COLO829 (cell line): Measurements from ENCODE around the gene ZNF683.

Experiments
- DNase-seq: peaks from one replicate; pipeline ENCODE4 v3.0.0; 2012; ENCODE audit warnings: low spot score

ZNF683 gene

DNA sequence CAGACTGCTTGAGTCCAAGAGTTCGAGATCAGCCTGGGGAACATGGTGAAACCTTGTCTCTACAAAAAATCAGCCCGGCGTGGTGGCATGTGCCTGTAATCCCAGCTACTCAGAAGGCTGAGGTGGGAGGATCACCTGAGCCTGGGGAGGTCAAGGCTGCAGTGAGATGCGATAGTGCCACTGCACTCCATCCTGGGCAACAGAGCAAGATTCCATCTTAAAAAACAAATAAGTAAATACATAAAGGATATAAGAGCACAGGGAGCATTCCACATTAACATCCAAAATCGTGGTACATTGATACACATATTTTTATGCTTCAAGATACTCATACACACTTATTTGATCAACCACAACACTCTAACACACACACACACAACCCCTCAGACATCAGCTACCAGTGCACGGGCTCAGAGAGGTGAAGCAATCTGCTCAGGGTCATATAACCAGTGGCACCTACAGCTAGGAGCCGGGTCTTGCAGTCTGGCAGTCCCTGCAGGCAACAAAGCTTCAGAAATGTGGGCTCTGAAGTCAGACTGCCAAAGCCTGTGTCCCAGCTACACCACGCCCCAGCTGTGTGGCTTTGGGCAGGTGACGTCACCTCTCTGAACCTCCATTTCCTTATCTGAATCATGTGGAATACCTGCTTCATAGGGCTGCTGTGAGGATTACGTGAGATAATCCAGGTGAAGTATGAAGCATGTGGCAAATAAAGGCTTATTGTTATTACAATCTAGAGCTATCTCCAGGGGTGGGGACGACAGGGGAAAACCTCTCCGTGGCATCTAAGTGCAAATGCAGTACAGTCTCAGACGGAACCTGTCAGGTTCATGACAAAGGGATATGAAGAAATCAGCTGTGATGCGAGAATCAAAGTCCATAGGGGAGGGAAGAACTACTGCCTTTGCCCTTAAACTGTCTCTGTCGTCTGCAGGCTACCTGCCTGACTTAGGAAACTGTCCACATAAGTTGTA is 13.9 kb downstream of the ZNF683 start:
- DNase-seq = no peak

DNA sequence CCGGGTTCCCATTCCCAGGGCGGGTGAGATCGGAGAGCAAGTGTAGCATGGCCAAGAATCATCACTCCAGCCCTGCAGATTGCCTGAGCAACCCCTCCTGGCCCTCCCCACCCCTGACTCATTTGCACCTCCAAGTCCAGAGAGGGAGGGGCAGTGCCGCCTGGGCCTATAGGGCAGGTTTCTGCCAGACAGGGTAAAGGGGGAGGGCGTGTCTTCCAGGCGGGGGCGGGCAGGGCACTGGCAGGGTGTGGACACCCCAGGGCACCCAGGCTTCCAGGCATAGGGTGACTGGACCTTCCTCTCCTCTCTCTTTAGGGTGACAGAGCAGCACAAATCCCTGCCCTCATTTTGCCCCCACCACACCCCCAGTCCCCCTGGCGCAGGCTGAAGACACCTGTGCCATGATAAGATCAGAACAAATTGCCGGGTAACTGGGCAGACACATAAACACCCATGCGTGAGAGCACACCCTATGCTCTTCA is 15.4 kb downstream of the ZNF683 start:
- no peak for DNase-seq

DNA sequence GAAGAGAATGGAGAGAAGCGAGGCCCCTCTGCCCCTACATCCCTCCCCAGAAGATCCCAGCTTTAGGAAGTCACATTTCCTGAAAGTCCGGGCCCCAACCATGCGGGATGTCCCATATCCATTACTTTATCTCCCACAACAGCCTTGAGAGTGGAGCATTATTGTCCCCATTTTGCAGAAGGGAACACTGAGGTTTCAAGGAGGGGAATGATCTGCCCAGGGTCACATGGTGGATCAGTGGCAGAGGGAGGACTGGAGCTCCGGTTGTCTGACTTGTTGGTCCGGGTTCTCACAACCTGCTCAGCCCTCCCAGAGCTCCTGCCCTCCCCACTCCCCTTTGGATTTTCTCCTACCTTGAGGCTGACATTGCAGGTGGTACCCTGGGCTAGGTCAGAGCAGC is 16.4 kb downstream of the ZNF683 start:
- no peak for DNase-seq

DNA sequence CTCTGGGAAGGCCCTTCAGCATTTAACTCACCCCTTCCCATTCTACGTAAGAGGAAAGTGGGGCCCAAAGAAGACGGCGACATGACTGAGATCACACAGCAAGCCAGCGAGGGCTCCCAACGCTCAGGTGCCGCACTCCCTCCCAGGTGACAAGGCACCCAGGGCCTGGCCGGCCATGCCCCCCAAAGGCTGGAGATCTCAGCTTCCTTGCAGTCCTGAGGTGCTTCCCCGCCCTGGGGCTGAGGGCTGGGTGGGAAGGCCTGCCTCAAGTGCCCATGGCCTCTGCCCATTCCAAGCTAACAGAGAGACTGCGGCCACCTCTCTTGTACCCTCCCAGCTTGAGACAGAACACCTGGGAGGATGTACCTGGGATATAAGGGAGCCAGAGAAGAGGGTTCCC is 17.6 kb downstream of the ZNF683 start:
- DNase-seq = no peak

DNA sequence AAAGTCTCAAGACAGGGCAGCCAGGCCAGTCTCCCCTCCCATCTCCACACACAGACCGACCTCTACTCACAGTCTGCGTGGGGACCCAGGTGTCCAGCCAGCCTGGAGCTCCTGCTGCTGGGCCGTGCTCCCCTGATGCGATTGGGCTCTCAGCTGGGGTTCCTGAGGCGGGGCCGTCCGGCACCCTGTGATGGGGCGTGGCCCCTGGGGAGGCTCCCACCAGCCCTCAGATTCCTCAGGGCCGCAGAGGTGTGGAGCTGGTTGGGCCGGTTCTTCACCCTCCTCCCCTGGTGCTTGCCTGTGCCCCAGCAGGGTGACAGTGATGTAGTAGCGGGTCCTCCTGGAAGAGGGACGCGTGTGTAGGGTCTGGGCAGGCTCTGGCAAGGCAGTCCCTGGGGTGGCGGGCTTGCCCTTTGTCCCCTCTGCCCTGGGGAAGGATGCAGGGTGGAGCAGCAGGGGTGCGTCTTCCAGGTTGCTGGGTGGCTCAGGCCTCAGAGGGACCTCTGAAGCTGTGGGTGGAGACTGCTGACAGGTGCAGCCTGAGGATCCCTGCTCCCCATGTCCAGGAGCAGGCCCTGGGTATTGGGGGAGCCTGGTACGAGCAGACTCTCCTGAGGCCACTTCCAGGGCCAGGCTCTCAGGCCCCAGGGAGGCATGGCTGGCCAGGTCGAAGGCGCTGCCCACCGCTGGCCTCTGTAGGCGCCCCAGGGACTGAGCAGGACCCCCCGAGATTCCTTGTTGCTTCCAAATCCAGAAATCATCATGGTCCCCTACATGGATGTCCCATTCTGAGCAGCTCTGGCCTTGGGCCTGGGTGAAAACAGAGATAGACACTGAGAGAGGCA is 18.4 kb downstream of the ZNF683 start, which contains the start of gene CRYBG2:
Gene CRYBG2 (minus strand): TSS at position 155 of the 845 bp plus-strand sequence. CDS start 7,473 bp downstream, outside the sequence.
- no peak for DNase-seq

DNA sequence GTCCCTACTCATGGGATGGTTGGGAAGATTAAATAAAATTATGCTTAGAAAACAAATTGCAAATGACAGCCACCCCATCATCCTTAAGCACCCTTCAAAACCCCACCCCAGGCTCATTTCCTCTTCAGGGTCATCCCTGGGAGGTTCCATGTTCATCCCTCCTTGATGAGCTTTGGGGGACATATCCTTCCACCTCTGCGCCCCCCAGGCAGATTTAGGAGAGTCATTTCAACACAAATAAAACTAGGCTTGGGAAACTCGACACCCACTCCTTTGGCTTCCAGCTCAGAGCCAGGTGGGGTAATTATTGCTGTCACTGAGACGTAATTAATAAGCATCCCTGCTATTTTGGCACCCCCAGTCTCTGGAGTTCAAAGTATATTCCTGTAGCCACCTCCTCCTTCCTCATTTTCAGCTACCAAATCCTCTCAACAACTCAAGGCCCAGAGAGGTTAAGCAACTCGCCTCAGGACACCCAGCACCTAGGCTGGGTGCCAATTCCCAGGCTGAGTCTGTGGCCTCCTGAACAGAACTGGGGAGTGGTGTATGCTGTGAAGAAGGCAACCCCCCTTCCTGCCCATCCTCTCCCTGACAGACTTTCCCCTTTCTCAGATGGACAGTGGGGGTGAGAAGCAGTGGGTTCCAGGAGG is 19.2 kb downstream of the ZNF683 start:
- no peak for DNase-seq

DNA sequence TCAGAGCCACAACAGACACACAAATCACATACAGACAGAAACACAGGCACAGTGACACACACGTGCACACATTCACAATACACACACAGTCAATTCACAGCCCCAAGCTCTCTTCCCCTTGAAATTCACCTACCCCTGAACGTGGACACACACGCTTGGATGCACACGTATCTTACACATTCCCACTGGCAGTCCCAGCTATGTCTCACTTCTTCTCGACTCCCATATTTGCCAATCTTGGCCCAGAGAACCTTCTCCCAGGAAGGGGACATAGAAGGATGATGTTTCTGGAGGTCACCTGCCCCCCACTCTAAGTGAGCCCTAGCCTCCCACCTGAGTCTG is 20.2 kb downstream of the ZNF683 start:
- DNase-seq = no peak

DNA sequence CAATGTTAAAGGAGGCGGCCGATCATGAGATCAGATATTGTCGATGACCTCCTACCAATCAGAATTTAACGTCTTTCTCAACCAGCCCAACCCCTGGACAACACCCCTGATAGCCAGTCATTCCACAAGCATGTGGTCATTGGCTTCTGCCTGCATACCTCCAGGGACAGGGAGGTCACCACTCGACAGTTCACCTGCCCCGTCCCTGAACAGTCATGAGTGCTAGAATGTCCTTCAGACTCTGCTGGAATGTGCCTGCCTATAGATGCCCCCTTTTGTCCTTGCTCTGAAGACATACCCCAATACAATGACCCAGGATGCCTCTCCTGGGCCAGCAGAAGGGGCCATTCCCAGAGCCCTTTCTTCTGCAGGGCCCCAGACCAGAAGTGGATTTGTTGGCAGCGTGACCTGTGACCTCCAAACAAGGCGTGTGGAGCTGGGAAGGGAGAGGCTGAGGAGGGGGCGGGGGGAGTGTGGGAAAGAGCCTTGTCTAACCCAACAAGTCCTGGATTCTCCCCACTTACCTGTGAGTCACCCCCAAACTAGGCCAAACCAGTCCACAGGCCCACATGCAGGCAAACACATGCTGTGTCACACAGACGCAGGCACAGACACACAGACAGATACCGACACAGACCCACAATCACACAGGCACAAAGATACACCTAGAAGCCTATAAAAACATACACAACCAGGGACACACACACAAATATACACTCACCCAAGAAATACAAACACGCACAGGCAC is 20.8 kb downstream of the ZNF683 start:
- DNase-seq = no peak

DNA sequence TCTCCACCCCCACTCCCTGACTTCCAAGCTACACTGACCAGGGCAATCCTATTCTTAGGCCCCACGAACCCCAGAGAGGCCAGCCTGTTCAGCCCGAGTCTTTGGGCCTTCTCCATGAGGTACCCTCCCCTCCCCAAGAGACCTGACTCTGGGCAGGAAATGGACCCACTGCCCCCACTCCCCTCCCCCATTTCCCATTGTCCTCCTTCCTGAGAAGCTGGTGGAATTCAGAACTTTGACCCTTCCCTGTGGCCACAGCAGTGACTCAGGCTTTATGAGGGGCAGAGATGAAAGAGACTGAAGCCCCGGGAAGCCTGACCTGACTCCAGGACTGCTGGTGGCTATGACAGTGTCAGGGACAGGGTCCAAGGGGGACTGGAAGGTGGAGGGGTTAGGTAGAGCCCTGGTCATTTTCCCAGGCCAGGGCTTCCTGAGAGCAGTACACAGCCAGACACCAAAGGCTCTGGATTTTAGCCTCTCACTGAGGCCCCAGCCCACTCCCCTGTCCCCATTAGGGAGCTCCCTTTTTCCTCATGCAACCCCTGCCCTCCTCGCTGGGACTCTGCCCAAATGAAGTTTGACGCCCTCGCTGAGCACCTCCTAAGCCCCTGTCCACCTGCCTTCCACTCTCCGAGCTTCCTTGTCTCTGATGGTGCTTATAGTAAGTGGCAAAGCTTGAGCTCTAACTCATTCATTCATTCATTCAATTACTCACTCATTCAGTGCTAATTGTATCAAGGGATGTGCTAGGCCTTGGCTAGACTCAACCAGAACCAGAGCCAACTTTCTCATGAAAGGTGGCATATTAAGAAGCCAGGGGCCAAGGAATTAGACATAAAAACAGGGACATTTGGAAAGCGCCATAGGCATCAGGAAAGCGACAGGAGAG is 21.6 kb downstream of the ZNF683 start:
- DNase-seq = no peak

DNA sequence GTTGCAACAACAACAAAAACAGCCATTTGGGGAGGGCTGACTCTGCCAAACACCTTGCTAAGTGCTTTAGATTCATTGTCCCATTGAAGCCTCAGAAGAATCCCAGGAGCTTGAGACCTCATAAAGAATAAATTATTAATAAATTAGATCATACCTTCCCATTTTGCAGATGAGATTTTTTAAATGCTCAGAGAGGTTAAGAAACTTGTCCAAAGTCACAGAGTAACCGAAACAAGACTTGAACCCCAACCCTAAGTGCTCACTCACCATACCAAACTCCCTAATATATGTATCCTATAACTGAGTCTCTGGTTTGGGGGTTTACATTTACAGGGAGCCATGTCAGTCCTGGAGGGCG is 22.2 kb downstream of the ZNF683 start:
- DNase-seq = no peak

DNA sequence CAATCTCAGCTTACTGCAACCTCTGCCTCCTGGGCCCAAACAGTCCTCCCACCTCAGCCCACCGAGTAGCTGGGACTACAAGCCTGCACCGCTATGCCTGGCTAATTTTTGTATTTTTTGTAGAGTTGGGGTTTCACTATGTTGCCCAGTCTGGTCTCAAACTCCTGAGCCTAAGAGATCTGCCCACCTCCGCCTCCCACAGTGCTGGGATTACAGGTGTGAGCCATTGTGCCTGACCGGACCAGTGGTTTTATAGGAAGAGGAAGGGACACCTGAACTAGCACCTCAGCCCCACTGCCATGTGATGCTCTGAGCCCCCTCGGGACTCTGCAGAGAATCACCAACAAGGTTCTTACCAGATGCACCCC is 22.7 kb downstream of the ZNF683 start:
- no peak for DNase-seq

DNA sequence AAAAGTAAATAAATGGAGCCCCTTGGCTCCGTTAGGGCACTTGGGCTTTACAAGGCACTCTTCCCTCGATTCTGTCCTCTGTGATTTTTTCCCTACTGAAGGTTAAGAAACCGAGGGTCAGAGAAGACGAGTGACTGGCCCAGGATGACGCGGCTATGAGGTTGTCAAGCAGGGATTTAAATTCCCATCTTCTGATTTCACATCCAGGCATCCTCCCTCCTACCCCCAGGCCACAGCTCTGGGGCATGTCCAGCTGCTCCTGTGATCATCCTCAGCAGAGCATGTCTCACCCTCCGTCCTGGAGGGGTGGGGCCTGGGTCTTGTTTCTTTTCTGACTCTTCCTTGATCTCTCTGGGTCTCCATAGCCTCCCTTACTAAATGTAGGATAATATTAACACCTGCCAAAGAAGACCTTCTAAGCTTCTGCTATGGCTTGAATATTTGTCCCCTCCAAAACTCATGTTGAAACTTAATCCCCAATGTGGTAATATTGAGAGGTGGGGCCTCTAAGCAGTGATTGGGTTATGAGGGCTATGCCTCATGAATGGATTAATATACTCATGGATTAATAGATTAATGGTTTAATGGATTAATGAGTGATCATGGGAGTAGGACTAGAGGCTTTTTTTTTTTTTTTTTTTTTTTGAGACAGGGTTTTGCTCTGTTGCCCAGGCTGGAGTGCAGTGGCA is 23.2 kb downstream of the ZNF683 start:
- no peak for DNase-seq

DNA sequence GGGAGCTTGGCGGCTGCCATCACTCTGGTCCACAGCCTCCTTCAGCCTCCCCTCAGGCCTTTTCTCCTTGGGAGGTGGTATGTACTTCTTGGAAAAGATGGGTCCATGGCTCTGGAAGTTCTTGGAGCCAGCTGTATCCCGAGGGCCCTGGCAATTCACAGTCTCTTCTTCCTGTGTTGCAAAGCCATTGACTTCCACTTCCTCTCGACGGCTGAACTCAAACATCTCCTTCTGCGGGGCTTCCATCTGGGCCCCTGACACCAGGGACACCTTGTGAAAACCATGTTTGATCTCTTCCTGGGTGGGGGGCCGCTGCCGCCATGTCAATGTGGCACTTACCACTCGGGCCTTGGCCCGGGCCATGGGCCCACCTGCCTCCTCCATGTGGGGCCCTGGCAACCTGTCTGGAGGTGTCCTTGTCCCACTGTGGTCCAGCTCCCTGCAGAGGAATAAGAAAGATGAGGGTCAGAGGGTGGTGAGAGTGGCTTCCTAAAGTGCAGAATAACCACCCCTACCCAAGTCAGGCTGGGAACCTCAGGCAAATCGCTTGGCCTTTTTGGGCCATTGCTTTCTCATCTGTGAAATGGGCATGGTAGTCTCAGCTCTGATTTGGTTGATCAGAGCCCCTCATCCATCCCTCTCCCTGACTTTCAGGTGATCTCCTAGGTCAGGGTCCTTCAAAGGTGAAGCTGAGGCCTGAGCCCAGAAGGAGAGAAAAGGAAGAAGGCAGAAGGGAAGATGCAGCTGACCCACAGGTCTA is 26.1 kb downstream of the ZNF683 start:
- no peak for DNase-seq

DNA sequence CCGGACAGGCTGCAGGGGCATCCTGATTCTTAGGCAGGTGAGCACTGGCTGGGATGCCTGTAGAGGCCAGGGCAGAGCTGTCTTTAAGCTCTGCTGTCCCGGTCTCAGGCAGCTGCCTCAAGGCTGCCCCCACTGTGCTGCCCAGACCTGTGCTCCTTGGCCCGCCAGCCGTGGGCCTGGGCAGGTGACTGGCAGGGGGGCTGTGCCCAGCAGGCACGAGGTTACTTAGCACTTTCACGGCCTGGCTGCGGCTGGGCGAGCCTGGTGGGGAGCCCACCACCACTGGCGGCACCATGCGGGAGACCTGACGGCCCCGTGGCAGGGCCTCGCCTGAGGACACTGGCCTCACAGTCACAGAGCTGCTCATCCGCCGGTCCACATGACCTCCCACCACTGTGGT is 26.8 kb downstream of the ZNF683 start:
- DNase-seq = no peak

DNA sequence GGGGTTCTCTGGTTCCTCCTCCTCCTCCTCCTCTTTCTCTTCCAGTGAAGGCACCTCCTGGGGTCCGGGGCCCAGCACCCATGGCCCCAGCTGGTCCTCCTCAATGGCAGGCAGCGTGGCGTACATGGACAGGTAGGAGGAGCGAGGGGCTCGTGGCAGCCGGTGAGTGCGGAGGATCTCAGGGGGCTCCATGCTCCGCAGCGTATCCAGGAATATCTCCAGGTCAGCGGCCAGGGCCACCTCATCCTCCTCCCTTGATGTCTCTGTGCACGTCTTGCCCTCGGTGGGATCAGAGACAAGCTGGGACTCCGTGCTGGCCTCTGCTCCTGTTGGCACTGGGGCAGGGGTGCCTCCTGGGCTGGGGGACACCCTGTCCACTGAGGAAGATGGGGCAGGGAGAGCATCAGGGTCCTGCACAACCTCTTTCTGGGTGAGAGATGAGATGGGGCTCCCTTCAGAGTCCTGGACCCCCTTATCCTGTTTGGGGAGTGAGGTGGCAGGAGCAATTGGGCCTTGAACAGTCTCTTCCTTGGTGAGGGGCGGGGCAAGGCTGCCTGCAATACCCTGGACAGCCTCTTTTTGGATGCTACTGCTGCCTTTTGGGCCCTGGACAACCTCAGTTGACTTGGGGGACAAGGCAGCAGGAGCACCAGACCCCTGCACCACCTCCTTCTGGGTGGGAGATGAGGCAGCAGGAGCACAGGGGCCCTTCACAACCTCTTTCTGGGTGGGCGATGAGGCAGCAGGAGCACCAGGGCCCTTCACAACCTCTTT is 28.2 kb downstream of the ZNF683 start:
- no peak for DNase-seq

DNA sequence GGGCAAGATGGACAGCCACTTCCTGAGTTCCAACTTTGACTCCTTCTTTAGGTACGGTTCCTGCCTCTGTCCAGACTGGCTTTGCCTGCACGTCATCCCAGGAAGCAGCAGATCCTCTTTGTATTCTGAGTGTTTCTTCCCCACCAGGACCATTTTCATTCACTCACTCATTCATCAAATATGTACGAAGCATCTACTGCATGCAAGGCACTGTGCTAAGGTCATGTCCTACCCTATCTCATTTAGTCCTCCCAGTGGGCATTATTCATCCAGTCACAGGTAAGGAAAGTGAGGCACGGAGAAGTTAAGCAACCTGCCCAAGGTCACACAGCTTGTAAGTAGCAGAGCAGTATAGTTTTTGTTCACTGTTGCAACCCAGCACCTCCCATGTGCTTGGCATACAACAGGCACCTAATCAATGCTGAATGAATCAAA is 32.5 kb downstream of the ZNF683 start:
- DNase-seq = no peak

DNA sequence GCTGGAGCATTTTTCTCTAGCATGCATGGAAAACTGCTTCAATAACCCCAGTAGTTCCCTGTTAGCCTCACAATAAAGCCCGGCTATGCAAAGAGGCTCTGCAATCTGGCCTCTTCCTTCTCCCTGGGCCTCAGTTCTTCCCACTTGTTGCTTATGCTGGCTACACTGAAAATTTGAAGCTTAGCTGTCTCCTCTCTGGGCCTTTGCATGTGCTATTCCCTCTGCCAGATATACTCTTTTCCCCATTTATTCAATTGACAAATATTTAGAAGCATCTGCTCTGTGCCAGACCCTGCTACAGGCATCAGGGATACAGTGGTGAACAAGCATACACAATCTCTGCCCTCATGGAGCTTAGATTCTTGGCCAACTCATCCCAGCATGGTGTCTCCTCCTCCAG is 33.9 kb downstream of the ZNF683 start:
- no peak for DNase-seq

DNA sequence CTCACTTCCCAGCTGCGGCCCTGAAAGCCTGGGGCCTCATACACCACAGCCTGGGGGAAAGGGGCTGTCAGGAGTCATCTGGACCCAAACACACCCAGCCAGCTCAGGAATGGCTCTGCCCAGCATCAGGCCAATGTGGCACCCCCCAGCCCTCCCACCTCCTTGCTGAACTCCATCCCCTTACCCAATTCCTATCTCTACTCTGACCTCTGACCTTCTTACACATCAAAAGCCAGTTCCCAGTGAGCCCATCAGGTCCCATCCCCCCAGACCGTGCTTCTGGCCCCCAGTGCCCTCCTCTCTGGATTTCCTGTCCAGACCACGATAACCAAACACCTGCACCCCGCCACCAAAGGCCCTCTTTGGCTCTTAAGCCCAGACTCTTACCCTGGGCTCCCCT is 34.9 kb downstream of the ZNF683 start:
- no peak for DNase-seq

DNA sequence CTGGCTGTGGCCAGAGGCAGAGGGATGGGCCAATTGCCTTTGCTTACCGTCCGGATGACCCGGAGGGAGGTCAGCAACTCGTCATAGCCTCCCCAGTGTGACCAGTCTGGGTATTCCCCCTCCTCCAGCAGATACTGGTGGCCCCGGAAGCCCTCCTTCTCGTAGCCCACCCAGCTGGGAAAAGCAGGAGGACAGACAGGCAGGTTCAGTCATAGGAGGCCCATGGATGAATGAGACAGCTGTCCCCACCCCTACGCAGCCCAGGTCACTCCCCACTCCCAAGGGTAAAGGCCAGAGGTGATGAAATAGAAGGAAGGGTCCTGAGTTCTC is 35.4 kb downstream of the ZNF683 start:
- no peak for DNase-seq
